Measurements from ENCODE around the gene CYP46A1.
"Not testable (repeated sequence)": the region's sequence is repeated elsewhere in the genome, so short reads cannot be mapped to it uniquely, and the experiment has no call there.

Gene CYP46A1

GRCh38 chr14:99683619-99684409 lies at the start of gene CYP46A1:
TSS of gene CYP46A1 (plus strand) at chr14:99684298. CDS start at chr14:99684418, 120 bp downstream.
- peak; percentile 98 for DNase-seq (ENCODE audit: low read depth)

GRCh38 chr14:99634443-99634842 lies 49.7 kb upstream of the CYP46A1 start:
- no peak for DNase-seq (ENCODE audit: low read depth)

GRCh38 chr14:99635116-99635515 lies 49.0 kb upstream of the CYP46A1 start:
- no peak for DNase-seq (ENCODE audit: low read depth)

- no peak for DNase-seq (ENCODE audit: low read depth)
Observed at GRCh38 chr14:99636487-99636886, 47.6 kb upstream of the CYP46A1 start.

- DNase-seq (ENCODE audit: low read depth) = no peak
Observed at GRCh38 chr14:99637624-99638023, 46.5 kb upstream of the CYP46A1 start.

GRCh38 chr14:99642771-99643170 lies 41.3 kb upstream of the CYP46A1 start:
- not testable (repeated sequence) for DNase-seq (ENCODE audit: low read depth)

GRCh38 chr14:99643343-99643742 lies 40.8 kb upstream of the CYP46A1 start:
- no peak for DNase-seq (ENCODE audit: low read depth)

- DNase-seq (ENCODE audit: low read depth) = no peak
Observed at GRCh38 chr14:99644035-99644587, 40.0 kb upstream of the CYP46A1 start.

GRCh38 chr14:99644723-99645544 lies 39.2 kb upstream of the CYP46A1 start, which contains the start of gene HHIPL1:
TSS of gene HHIPL1 (plus strand) at chr14:99645129. CDS start at chr14:99645208, 79 bp downstream.
- peak; percentile 23 for DNase-seq (ENCODE audit: low read depth)

GRCh38 chr14:99645545-99646505 lies 38.3 kb upstream of the CYP46A1 start:
- DNase-seq (ENCODE audit: low read depth) = no peak

- DNase-seq (ENCODE audit: low read depth) = peak; percentile 39
Observed at GRCh38 chr14:99647411-99647810, 36.7 kb upstream of the CYP46A1 start.

- DNase-seq (ENCODE audit: low read depth) = no peak
Observed at GRCh38 chr14:99648027-99648784, 35.9 kb upstream of the CYP46A1 start.

GRCh38 chr14:99649219-99649618 lies 34.9 kb upstream of the CYP46A1 start:
- peak; percentile 67 for DNase-seq (ENCODE audit: low read depth)

- no peak for DNase-seq (ENCODE audit: low read depth)
Observed at GRCh38 chr14:99649643-99650042, 34.5 kb upstream of the CYP46A1 start.

- DNase-seq (ENCODE audit: low read depth) = no peak
Observed at GRCh38 chr14:99650189-99650588, 33.9 kb upstream of the CYP46A1 start.

- no peak for DNase-seq (ENCODE audit: low read depth)
Observed at GRCh38 chr14:99651953-99652746, 31.9 kb upstream of the CYP46A1 start.

- DNase-seq (ENCODE audit: low read depth) = peak; percentile 84
Observed at GRCh38 chr14:99654235-99654985, 29.7 kb upstream of the CYP46A1 start.

- DNase-seq (ENCODE audit: low read depth) = peak; percentile 66
Observed at GRCh38 chr14:99655521-99655920, 28.6 kb upstream of the CYP46A1 start.

- DNase-seq (ENCODE audit: low read depth) = no peak
Observed at GRCh38 chr14:99656171-99656570, 27.9 kb upstream of the CYP46A1 start.
